H9 (cell line): Measurements from ENCODE around the gene RPL11. TPM values are rescaled to one million over a fixed set of nuclear protein-coding genes. Genes with fewer than 3 reads are reported as not detected.

Experiments used
- DNase-seq: peaks from one replicate; pipeline ENCODE4 v3.0.0-alpha.2; 2017
- H2AFZ ChIP-seq: one replicate; pipeline ENCODE4 v1.6.1; 2013; ENCODE audit warnings: mild to moderate bottlenecking, low read length, control low read depth, moderate library complexity
- H2AK5ac ChIP-seq: 2 replicates; pipeline ENCODE4 v1.6.1; 2013; ENCODE audit warnings: low read length, control low read depth, mixed read lengths; ENCODE audit not compliant: insufficient read length
- H2BK120ac ChIP-seq: one replicate; pipeline ENCODE4 v1.6.1; 2013; ENCODE audit warnings: low read depth, mild to moderate bottlenecking, low read length, control low read depth, inconsistent platforms; ENCODE audit not compliant: poor library complexity, severe bottlenecking
- H2BK12ac ChIP-seq: 2 replicates; pipeline ENCODE4 v1.6.1; 2013; ENCODE audit warnings: low read length, control low read depth, mixed read lengths, low read depth; ENCODE audit not compliant: insufficient read length
- H2BK15ac ChIP-seq: 2 replicates; pipeline ENCODE4 v1.6.1; 2013; ENCODE audit warnings: low read depth, low read length, control low read depth
- H2BK20ac ChIP-seq: one replicate; pipeline ENCODE4 v1.6.1; 2013; ENCODE audit warnings: low read depth, mild to moderate bottlenecking, low read length, control low read depth, inconsistent platforms; ENCODE audit not compliant: poor library complexity, severe bottlenecking
- H2BK5ac ChIP-seq: 2 replicates; pipeline ENCODE4 v1.6.1; 2013; ENCODE audit warnings: low read length, control low read depth, mixed read lengths; ENCODE audit not compliant: insufficient read length
- H3K14ac ChIP-seq: 2 replicates; pipeline ENCODE4 v1.6.1; 2013; ENCODE audit warnings: low read length, control low read depth; ENCODE audit not compliant: insufficient read depth
- H3K18ac ChIP-seq: 2 replicates; pipeline ENCODE4 v1.6.1; 2013; ENCODE audit warnings: low read depth, mild to moderate bottlenecking, mixed read lengths, low read length, control low read depth; ENCODE audit not compliant: insufficient read length
- H3K23ac ChIP-seq: 2 replicates; pipeline ENCODE4 v1.6.1; 2013; ENCODE audit warnings: low read length, control low read depth, mixed read lengths, low read depth; ENCODE audit not compliant: insufficient read length
- H3K23me2 ChIP-seq: 2 replicates; pipeline ENCODE4 v1.6.1; 2013; ENCODE audit warnings: low read depth, mild to moderate bottlenecking, mixed read lengths, low read length, control low read depth; ENCODE audit not compliant: insufficient read length, poor library complexity, severe bottlenecking
- H3K27ac ChIP-seq: 2 replicates; pipeline ENCODE4 v1.5.1; 2013; ENCODE audit warnings: low read length, control low read depth, mixed read lengths, low read depth; ENCODE audit not compliant: insufficient read length
- H3K27me3 ChIP-seq: 2 replicates; pipeline ENCODE4 v1.6.1; 2013; ENCODE audit warnings: low read length, control low read depth, inconsistent platforms; ENCODE audit not compliant: insufficient read depth
- H3K4ac ChIP-seq: 2 replicates; pipeline ENCODE4 v1.6.1; 2013; ENCODE audit warnings: low read depth, mild to moderate bottlenecking, control low read depth, inconsistent platforms, low read length, moderate library complexity
- H3K4me1 ChIP-seq: 2 replicates; pipeline ENCODE4 v1.6.1; 2013; ENCODE audit warnings: low read length, control low read depth, inconsistent platforms; ENCODE audit not compliant: insufficient read depth
- H3K4me2 ChIP-seq: 2 replicates; pipeline ENCODE4 v1.6.1; 2013; ENCODE audit warnings: low read length, control low read depth, mixed read lengths; ENCODE audit not compliant: insufficient read length, insufficient read depth
- H3K56ac ChIP-seq: 2 replicates; pipeline ENCODE4 v1.6.1; 2013; ENCODE audit warnings: low read depth, mild to moderate bottlenecking, mixed read lengths, low read length, control low read depth; ENCODE audit not compliant: insufficient read length
- H3K79me1 ChIP-seq: 2 replicates; pipeline ENCODE4 v1.6.1; 2013; ENCODE audit warnings: low read depth, mild to moderate bottlenecking, moderate library complexity, low read length, control low read depth, inconsistent platforms; ENCODE audit not compliant: insufficient read depth, poor library complexity, severe bottlenecking
- H3K79me2 ChIP-seq: 2 replicates; pipeline ENCODE4 v1.6.1; 2013; ENCODE audit warnings: low read length, control low read depth, inconsistent platforms; ENCODE audit not compliant: insufficient read depth
- H3K9ac ChIP-seq: 2 replicates; pipeline ENCODE4 v1.6.1; 2013; ENCODE audit warnings: low read length, control low read depth, mixed read lengths; ENCODE audit not compliant: insufficient read length; ENCODE audit errors: extremely low read depth
- H3K9me3 ChIP-seq: one replicate; pipeline ENCODE4 v1.6.1; 2013; ENCODE audit warnings: low read depth, low read length, inconsistent platforms; ENCODE audit not compliant: control insufficient read depth
- H3T11ph ChIP-seq: one replicate; pipeline ENCODE4 v1.6.1; 2013; ENCODE audit warnings: mild to moderate bottlenecking, low read length, control low read depth, inconsistent platforms
- H4K20me1 ChIP-seq: one replicate; pipeline ENCODE4 v1.6.1; 2013; ENCODE audit not compliant: control insufficient read depth, insufficient read length, insufficient read depth
- H4K5ac ChIP-seq: 2 replicates; pipeline ENCODE4 v1.6.1; 2013; ENCODE audit warnings: low read depth, mild to moderate bottlenecking, mixed read lengths, low read length, control low read depth; ENCODE audit not compliant: insufficient read length
- H4K8ac ChIP-seq: replicated peaks from 2 replicates; pipeline ENCODE4 v1.6.1; 2013; ENCODE audit warnings: low read length, control low read depth, mixed read lengths, low read depth; ENCODE audit not compliant: insufficient read length
- H4K91ac ChIP-seq: 2 replicates; pipeline ENCODE4 v1.6.1; 2013; ENCODE audit warnings: low read depth, mild to moderate bottlenecking, moderate library complexity, mixed read lengths, low read length, control low read depth; ENCODE audit not compliant: insufficient read length
- H3K27ac Mint-ChIP-seq, 3 experiments: 2 replicates in 2 of 3; 3 replicates in 1 of 3; pipeline ENCODE4 v1.8.0; 2020 to 2021; ENCODE audit warnings: mixed read lengths in 3 of 3, mild to moderate bottlenecking in 1 of 3, moderate library complexity in 1 of 3
- H3K27me3 Mint-ChIP-seq: 2 replicates; pipeline ENCODE4 v1.8.0; 2021; ENCODE audit warnings: low read depth, mild to moderate bottlenecking, moderate library complexity, mixed read lengths
- H3K36me3 Mint-ChIP-seq, 3 experiments: 2 replicates in 2 of 3; 3 replicates in 1 of 3; pipeline ENCODE4 v1.8.0; 2020 to 2021; ENCODE audit warnings: low read depth in 3 of 3, mixed read lengths in 3 of 3; ENCODE audit not compliant: insufficient read depth in 1 of 3
- H3K4me1 Mint-ChIP-seq, 2 experiments: 2 replicates each; pipeline ENCODE4 v1.8.0; 2020; ENCODE audit warnings: mixed read lengths in 2 of 2
- H3K4me3 Mint-ChIP-seq, 2 experiments: 2 replicates in 1 of 2; 3 replicates in 1 of 2; pipeline ENCODE4 v1.8.0; 2020 to 2021; ENCODE audit warnings: mild to moderate bottlenecking in 2 of 2, mixed read lengths in 2 of 2, moderate library complexity in 1 of 2
- H3K9me3 Mint-ChIP-seq, 2 experiments: 2 replicates in 1 of 2; 3 replicates in 1 of 2; pipeline ENCODE4 v1.8.0; 2020; ENCODE audit warnings: mild to moderate bottlenecking in 2 of 2, mixed read lengths in 2 of 2, moderate library complexity in 1 of 2
- WGBS: extraction: QIAGEN DNeasy Blood & Tissue Kit; methylation state at CpG from one replicate; pipeline ENCODE4 v1.1.7; 2013; ENCODE audit warnings: missing lambda C conversion rate, low lambda C conversion rate, mixed read lengths; ENCODE audit not compliant: insufficient read length; ENCODE audit errors: extremely low coverage; 5-methylcytosine and 5-hydroxymethylcytosine counted together
- total RNA-seq: library from RNA; stranded (reverse); gene quantifications from 2 replicates; pipeline ENCODE4 v1.2.1, GENCODE V29; 2021
- TF ChIP-seq, protein P1 (sequence below): fragments of 200-600 bp; sonication (generic); conservative IDR thresholded peaks from 3 replicates; pipeline ENCODE4 v1.8.0; 2021; ENCODE audit warnings: antibody characterized with exemption, mild to moderate bottlenecking

The RPL11 gene
- total RNA-seq, 1 experiment from 2014 or later: 1,618 TPM

DNA sequence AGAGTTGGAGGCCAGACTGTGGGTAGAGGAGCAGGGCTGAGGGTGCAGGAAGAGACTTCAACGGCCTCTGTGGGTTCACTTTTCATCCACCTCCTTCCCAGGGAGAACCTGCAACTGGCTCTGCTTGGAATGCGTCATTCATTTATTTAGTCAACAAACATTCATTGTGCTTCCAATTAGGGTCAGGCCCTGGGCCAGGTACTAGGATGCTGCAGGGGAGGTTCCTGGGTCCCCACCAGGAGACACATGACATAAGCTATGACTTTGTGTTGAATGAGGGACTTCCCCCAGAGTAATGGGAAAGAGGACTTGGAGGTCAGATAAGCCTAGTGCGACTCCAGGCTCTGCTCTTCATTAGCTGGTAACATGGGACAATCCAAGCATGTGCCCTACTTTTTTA lies 46.3 kb upstream of the RPL11 start:
- Histone ChIP-seq H3K56ac (no peak overlapping the region), H4K20me1 (no peaks in the 10 kb centered on the region), H2BK12ac (no peak overlapping the region), H3K4ac (no peak overlapping the region), H3K27ac (no peak overlapping the region), H3K79me1 (no peaks in the 10 kb centered on the region), H3K9me3 (no peaks in the 10 kb centered on the region), H3K4me1 (no peaks in the 10 kb centered on the region), H3K14ac (no peak overlapping the region), H2BK5ac (no peak overlapping the region), H4K91ac (no peak overlapping the region), H3T11ph (no peak overlapping the region), H2BK15ac (no peak overlapping the region), H2AFZ (no peak overlapping the region), H3K9ac (no peak overlapping the region), H3K27me3 (no peaks in the 10 kb centered on the region), H2BK20ac (no peak overlapping the region), H2BK120ac (no peak overlapping the region), H4K8ac (no peak overlapping the region), H4K5ac (no peak overlapping the region), H3K18ac (no peak overlapping the region), H3K79me2 (no peaks in the 10 kb centered on the region), H3K4me2 (no peak overlapping the region), H3K23me2 (no peaks in the 10 kb centered on the region), H3K23ac (no peak overlapping the region), H2AK5ac (no peak overlapping the region)
- TF ChIP-seq, protein P1, sequence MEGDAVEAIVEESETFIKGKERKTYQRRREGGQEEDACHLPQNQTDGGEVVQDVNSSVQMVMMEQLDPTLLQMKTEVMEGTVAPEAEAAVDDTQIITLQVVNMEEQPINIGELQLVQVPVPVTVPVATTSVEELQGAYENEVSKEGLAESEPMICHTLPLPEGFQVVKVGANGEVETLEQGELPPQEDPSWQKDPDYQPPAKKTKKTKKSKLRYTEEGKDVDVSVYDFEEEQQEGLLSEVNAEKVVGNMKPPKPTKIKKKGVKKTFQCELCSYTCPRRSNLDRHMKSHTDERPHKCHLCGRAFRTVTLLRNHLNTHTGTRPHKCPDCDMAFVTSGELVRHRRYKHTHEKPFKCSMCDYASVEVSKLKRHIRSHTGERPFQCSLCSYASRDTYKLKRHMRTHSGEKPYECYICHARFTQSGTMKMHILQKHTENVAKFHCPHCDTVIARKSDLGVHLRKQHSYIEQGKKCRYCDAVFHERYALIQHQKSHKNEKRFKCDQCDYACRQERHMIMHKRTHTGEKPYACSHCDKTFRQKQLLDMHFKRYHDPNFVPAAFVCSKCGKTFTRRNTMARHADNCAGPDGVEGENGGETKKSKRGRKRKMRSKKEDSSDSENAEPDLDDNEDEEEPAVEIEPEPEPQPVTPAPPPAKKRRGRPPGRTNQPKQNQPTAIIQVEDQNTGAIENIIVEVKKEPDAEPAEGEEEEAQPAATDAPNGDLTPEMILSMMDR: no peak
- no peaks in the 10 kb centered on the region for H3K9me3 Mint-ChIP-seq
- no peak for DNase-seq
- H3K4me1 Mint-ChIP-seq: peaks cover 10 to 18% of the 10 kb centered on the region in 2 experiments
- WGBS: no CpG with 5 or more reads among the region's 3 CpGs
- H3K27me3 Mint-ChIP-seq: peaks cover 17% of the 10 kb centered on the region
- no peak overlapping the region for H3K27ac Mint-ChIP-seq
- no peak overlapping the region for H3K4me3 Mint-ChIP-seq
- H3K36me3 Mint-ChIP-seq: no peaks in the 10 kb centered on the region
